Measurements from ENCODE around the gene DESI2. TPM values are rescaled to one million over a fixed set of nuclear protein-coding genes. Genes with fewer than 3 reads are reported as not detected.
"Not testable (repeated sequence)": the region's sequence is repeated elsewhere in the genome, so short reads cannot be mapped to it uniquely, and the experiment has no call there.

DESI2 gene
- total RNA-seq, 1 experiment from 2014 or later, result 132 TPM

DNA sequence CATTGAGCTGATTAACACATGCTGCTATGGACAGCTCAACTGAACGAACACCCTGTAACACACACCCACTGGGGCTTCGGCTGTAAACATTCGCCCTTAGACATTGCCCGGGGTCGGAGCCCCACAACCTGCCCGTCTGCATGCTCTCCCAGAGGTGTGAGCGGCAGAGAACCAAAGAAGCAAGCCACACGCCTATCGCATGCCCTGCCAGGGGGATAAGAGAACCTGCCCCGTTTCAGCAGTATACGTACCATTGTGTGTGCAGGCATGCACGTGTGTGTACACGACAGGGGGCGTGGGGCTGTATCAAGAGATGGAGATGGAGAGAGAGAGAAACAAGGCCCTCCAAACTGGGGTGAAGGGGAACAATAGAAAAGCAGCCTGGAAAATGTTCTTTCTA lies 9.9 kb upstream of the DESI2 start:
- DNase-seq, result no peak
- H3K4me3 ChIP-seq (ENCODE audit: insufficient read depth, low read depth, low read length), result no peak overlapping the region
- H3K36me3 ChIP-seq (replicated peaks; ENCODE audit: control insufficient read depth, insufficient read depth, low read length), result no peaks in the 10 kb centered on the region
- no peaks in the 10 kb centered on the region for H3K27me3 ChIP-seq (ENCODE audit: control insufficient read depth, insufficient read depth, low read length)

DNA sequence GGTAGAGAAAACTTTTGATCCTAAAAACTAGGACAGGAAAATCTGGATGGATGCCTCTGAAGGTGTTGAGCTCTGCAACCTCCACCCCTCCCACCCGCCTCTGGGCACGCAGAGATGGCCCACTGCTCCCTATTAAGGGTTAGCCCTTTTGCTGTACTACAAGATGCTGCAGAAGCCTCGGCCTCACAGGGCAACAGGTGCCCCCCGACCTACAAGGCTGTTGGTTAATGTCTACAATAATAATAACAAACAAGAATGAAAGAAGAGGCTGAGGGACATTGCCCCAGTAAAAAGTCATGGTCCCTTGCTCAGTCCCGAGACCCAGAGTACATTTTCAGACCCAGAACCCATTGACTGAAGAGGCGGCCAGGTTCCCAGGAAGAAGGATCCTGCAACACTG lies 7.5 kb upstream of the DESI2 start:
- H3K4me3 ChIP-seq (ENCODE audit: insufficient read depth, low read depth, low read length), result no peak overlapping the region
- no peak for DNase-seq

GRCh38 chr1:244645890-244646289 lies 7.0 kb upstream of the DESI2 start:
- DNase-seq, result no peak
- Histone ChIP-seq H3K27me3 (ENCODE audit: control insufficient read depth, insufficient read depth, low read length) (no peaks in the 10 kb centered on the region), H3K4me3 (ENCODE audit: insufficient read depth, low read depth, low read length) (no peak overlapping the region), H3K36me3 (replicated peaks; ENCODE audit: control insufficient read depth, insufficient read depth, low read length) (no peaks in the 10 kb centered on the region)

More for the DNA sequence above, 7.5 kb upstream of the DESI2 start:
- no peaks in the 10 kb centered on the region for H3K27me3 ChIP-seq (ENCODE audit: control insufficient read depth, insufficient read depth, low read length)
- H3K36me3 ChIP-seq (replicated peaks; ENCODE audit: control insufficient read depth, insufficient read depth, low read length), result no peaks in the 10 kb centered on the region

DNA sequence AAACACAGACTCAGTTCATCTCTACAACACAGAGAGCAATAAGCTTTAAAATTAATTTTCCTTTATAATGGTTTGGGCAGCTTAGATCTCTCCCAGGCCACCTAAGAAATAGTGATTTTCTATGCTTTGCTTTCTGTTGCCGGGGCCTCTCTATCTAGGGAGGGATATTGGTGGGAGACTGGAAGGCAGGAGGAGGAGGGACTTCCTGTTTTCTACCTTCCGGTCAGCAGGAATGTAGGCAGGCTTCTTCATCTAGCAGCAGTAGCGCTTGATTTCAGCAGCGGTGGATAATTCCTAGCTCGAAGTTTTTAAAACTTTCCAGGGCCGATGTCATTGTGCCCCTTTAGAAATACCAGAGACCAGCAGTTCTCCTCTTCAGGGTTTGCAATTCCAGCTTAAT lies 5.1 kb upstream of the DESI2 start:
- no peak for DNase-seq
- H3K4me3 ChIP-seq (ENCODE audit: insufficient read depth, low read depth, low read length), result no peak overlapping the region
- no peaks in the 10 kb centered on the region for H3K36me3 ChIP-seq (replicated peaks; ENCODE audit: control insufficient read depth, insufficient read depth, low read length)
- H3K27me3 ChIP-seq (ENCODE audit: control insufficient read depth, insufficient read depth, low read length), result no peaks in the 10 kb centered on the region

- H3K4me3 ChIP-seq (ENCODE audit: insufficient read depth, low read depth, low read length), result peak overlapping the region; percentile 99
- no peaks in the 10 kb centered on the region for H3K27me3 ChIP-seq (ENCODE audit: control insufficient read depth, insufficient read depth, low read length)
- H3K36me3 ChIP-seq (replicated peaks; ENCODE audit: control insufficient read depth, insufficient read depth, low read length), result 0 out of 2 replicates have a peak, but pooled peaks cover under 1% of the 10 kb centered on the region
- DNase-seq, result peak; percentile 44
Observed at GRCh38 chr1:244651956-244652622, 837 bp upstream of the DESI2 start.

GRCh38 chr1:244653439-244654107 lies 647 bp downstream of the DESI2 start:
- Histone ChIP-seq H3K36me3 (replicated peaks; ENCODE audit: control insufficient read depth, insufficient read depth, low read length) (peaks cover 1% of the 10 kb centered on the region; the same call in 1 of the 2 replicates), H3K4me3 (ENCODE audit: insufficient read depth, low read depth, low read length) (peak overlapping the region; percentile 99), H3K27me3 (ENCODE audit: control insufficient read depth, insufficient read depth, low read length) (no peaks in the 10 kb centered on the region)
- no peak for DNase-seq

- no peaks in the 10 kb centered on the region for H3K27me3 ChIP-seq (ENCODE audit: control insufficient read depth, insufficient read depth, low read length)
- peaks cover 1% of the 10 kb centered on the region for H3K36me3 ChIP-seq (replicated peaks; ENCODE audit: control insufficient read depth, insufficient read depth, low read length)
- H3K4me3 ChIP-seq (ENCODE audit: insufficient read depth, low read depth, low read length), result peak overlapping the region; percentile 99
- no peak for DNase-seq
Observed at GRCh38 chr1:244654108-244655038, 1.4 kb downstream of the DESI2 start.

DNA sequence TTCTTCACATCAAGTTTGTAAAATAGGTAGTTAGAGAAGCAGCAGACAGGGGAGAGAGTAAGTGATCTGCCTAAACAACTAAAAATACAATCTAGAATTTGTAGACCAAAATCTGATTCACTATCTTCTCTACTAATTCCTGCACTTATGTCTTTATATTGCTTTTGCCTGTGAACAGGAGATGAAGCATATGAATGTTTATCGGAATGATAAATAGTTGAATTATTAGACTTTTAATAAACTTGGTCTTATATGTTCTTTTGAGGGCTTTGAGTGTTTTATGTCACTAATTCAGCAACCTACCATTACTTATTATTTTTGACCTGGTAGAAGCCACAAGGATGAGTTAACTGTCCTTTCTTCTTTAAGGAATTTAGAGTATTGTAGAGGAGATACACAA lies 2.3 kb downstream of the DESI2 start:
- Histone ChIP-seq H3K36me3 (replicated peaks; ENCODE audit: control insufficient read depth, insufficient read depth, low read length) (peaks cover 1% of the 10 kb centered on the region), H3K4me3 (ENCODE audit: insufficient read depth, low read depth, low read length) (no peak overlapping the region; the same call in 1 of the 2 replicates), H3K27me3 (ENCODE audit: control insufficient read depth, insufficient read depth, low read length) (no peaks in the 10 kb centered on the region)
- DNase-seq, result no peak

DNA sequence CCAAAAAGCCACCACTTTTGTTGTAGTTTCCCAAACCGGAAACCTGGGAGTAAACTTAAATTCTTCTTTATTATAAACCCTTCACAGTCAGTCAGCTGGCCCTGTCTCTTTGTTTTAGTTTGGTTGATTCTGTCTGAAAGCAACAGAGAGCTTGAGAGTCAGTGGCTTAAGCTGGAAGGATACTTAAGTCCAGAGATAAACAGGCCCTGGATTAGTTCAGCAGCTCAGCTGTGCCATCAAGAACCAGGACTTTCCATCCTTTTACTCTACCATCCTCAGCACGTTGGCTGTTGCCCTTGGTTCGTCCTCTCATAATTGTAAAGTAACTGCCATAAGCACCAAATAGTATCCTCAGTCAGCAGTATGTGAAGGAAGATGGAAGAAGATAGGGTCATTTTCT lies 4.5 kb downstream of the DESI2 start:
- Histone ChIP-seq H3K27me3 (ENCODE audit: control insufficient read depth, insufficient read depth, low read length) (no peaks in the 10 kb centered on the region), H3K4me3 (ENCODE audit: insufficient read depth, low read depth, low read length) (no peak overlapping the region), H3K36me3 (replicated peaks; ENCODE audit: control insufficient read depth, insufficient read depth, low read length) (peaks cover 1% of the 10 kb centered on the region)
- DNase-seq, result no peak

DNA sequence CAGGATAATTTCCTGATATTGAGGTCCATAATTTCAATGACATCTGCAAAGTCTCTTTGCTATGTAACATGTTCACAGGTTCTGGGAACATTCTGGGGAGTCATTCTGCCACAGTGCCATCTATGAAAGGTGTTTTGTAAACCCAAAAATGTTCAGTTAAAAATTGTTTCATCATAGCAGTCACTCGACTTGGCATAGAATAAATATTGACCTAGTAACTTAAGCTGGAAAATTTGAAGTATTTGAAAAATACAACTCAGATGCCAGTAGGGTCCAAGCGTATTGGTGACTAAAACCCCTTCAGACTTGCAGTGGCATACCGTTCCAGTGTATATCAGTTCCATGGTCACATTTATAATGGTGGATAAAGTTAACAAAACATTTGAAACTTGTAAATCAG lies 6.8 kb downstream of the DESI2 start:
- H3K36me3 ChIP-seq (replicated peaks; ENCODE audit: control insufficient read depth, insufficient read depth, low read length), result peaks cover 1% of the 10 kb centered on the region
- H3K27me3 ChIP-seq (ENCODE audit: control insufficient read depth, insufficient read depth, low read length), result no peaks in the 10 kb centered on the region
- DNase-seq, result no peak
- no peak overlapping the region for H3K4me3 ChIP-seq (ENCODE audit: insufficient read depth, low read depth, low read length)

DNA sequence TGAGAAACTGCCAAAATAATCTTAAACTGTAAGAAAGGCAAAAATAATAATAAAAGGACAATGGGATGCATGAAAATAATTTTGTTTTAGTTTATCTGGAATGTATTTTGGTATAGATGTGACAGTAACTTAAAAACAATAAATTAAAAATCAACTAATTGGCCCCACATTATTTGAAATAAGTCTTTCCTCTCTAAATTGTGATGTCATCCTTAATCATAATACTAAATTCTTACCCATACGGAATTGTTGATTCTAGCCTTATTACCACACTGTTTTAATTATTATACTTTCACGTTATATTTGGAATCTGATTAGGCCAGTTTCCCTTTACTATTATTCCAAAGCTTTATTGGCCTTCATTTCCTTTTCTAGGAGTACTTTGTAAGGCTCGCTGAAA lies 7.7 kb downstream of the DESI2 start:
- no peak overlapping the region for H3K4me3 ChIP-seq (ENCODE audit: insufficient read depth, low read depth, low read length)
- peaks cover 1% of the 10 kb centered on the region for H3K36me3 ChIP-seq (replicated peaks; ENCODE audit: control insufficient read depth, insufficient read depth, low read length)
- H3K27me3 ChIP-seq (ENCODE audit: control insufficient read depth, insufficient read depth, low read length), result no peaks in the 10 kb centered on the region
- no peak for DNase-seq

DNA sequence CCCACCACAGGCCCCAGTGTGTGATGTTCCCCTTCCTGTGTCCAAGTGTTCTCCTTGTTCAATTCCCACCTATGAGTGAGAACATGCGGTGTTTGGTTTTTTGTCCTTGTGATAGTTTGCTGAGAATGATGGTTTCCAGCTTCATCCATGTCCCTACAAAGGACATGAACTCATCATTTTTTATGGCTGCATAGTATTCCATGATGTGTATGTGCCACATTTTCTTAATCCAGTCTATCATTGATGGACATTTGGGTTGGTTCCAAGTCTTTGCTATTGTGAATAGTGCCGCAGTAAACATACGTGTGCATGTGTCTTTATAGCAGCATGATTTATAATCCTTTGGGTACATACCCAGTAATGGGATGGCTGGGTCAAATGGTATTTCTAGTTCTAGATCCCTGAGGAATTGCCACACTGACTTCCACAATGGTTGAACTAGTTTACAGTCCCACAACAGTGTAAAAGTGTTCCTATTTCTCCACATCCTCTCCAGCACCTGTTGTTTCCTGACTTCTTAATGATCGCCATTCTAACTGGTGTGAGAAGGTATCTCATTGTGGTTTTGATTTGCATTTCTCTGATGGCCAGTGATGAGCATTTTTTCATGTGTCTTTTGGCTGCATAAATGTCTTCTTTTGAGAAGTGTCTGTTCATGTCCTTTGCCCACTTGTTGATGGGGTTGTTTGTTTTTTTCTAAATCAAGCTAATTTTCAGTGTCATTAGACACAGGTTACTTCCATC lies 8.8 kb downstream of the DESI2 start:
- not testable (repeated sequence) for H3K36me3 ChIP-seq (replicated peaks; ENCODE audit: control insufficient read depth, insufficient read depth, low read length); H3K4me3 ChIP-seq (ENCODE audit: insufficient read depth, low read depth, low read length); DNase-seq; H3K27me3 ChIP-seq (ENCODE audit: control insufficient read depth, insufficient read depth, low read length)

DNA sequence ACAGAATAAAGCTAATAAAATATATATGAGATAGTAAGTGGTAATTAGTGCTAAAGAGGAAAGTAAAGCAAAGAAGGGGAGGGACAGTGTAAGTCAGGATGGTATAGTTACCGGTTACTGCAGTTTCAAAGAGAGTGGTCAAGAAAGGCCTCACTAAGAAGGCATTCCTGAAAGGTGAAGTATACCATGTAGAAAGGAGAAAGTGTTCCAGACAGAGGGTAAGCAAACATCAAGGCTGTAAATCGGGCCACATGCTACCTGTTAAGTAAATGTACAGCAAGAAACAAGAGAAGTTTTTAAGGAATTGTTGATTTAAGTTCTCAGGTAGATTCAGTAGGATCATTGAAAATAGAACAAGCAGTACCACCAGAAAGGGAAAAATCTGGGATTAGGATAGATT lies 9.7 kb downstream of the DESI2 start:
- Histone ChIP-seq H3K4me3 (ENCODE audit: insufficient read depth, low read depth, low read length) (no peak overlapping the region), H3K27me3 (ENCODE audit: control insufficient read depth, insufficient read depth, low read length) (no peaks in the 10 kb centered on the region), H3K36me3 (replicated peaks; ENCODE audit: control insufficient read depth, insufficient read depth, low read length) (no peaks in the 10 kb centered on the region; the same call in none of the 2 replicates)
- no peak for DNase-seq

- no peaks in the 10 kb centered on the region for H3K27me3 ChIP-seq (ENCODE audit: control insufficient read depth, insufficient read depth, low read length)
- DNase-seq, result no peak
- no peak overlapping the region for H3K4me3 ChIP-seq (ENCODE audit: insufficient read depth, low read depth, low read length)
- H3K36me3 ChIP-seq (replicated peaks; ENCODE audit: control insufficient read depth, insufficient read depth, low read length), result no peaks in the 10 kb centered on the region; the same call in 1 of the 2 replicates
Observed at GRCh38 chr1:244664353-244664752, 11.4 kb downstream of the DESI2 start.

All from H7 (cell line).